Middle frontal gyrus (tissue), 1 donor: ENCODE measurements around the gene SLC25A1.

Experiments
- DNase-seq: peaks from one replicate; pipeline ENCODE4 v3.0.0-alpha.2; 2015; ENCODE audit warnings: low spot score; ENCODE audit errors: extremely low spot score

SLC25A1 gene

GRCh38 chr22:19181786-19182471, 3.4 kb upstream of the SLC25A1 start:
- no peak for DNase-seq

GRCh38 chr22:19180740-19181410, 2.3 kb upstream of the SLC25A1 start:
- no peak for DNase-seq

GRCh38 chr22:19180234-19180633, 1.7 kb upstream of the SLC25A1 start:
- DNase-seq: no peak

- peak; percentile 62 for DNase-seq
Measured at GRCh38 chr22:19179497-19180048, 1.0 kb upstream of the SLC25A1 start.

- no peak for DNase-seq
Measured at GRCh38 chr22:19178065-19178656, 375 bp downstream of the SLC25A1 start.

GRCh38 chr22:19177164-19178064, 1.1 kb downstream of the SLC25A1 start:
- DNase-seq: no peak

- no peak for DNase-seq
Measured at GRCh38 chr22:19176732-19177131, 1.8 kb downstream of the SLC25A1 start.

- DNase-seq: no peak
Measured at GRCh38 chr22:19176175-19176643, 2.3 kb downstream of the SLC25A1 start.

GRCh38 chr22:19175602-19176174, 2.8 kb downstream of the SLC25A1 start:
- no peak for DNase-seq

GRCh38 chr22:19175026-19175601, 3.4 kb downstream of the SLC25A1 start:
- no peak for DNase-seq

- no peak for DNase-seq
Measured at GRCh38 chr22:19174106-19175025, 4.2 kb downstream of the SLC25A1 start.

GRCh38 chr22:19173047-19174035, 5.2 kb downstream of the SLC25A1 start:
- DNase-seq: no peak

- no peak for DNase-seq
Measured at GRCh38 chr22:19172213-19173046, 6.1 kb downstream of the SLC25A1 start.

- DNase-seq: no peak
Measured at GRCh38 chr22:19169947-19170318, 8.6 kb downstream of the SLC25A1 start.

- DNase-seq: no peak
Measured at GRCh38 chr22:19169002-19169946, 9.3 kb downstream of the SLC25A1 start.
